M059J (cell line): ENCODE measurements around the gene SGCD. TPM values are rescaled to one million over a fixed set of nuclear protein-coding genes. Genes with fewer than 3 reads are reported as not detected.

Experiments
- DNase-seq: peaks from one replicate; pipeline ENCODE4 v3.0.0-alpha.2; 2012; ENCODE audit warnings: low read depth
- total RNA-seq: library from RNA; depleted of rRNA; stranded (reverse); fragments of >200 nt; shearing (Covaris generic); gene quantifications from 2 replicates; pipeline ENCODE4 v1.2.3, GENCODE V29; 2014

SGCD gene
- total RNA-seq, 1 experiment from 2014 or later = 1.7 TPM

DNA sequence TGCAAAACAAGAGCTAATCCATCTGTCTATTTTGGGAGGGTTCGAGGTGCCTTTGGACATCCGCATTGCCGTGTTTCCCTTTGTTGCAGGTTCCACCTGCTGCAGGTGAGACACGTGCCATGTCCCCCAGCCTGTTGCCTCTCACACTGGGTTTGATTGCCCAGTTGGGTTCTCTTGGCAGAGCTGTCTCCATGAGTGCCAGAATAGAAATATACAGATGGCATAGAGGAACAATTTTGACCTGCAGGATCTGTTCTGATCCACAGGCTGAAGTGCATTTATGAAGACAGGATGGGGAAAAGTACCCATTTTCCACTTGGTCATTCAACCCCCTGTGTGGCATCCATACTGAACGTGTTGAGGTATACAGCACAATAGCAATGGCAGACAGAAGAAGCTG lies 178.1 kb downstream of the SGCD start:
- DNase-seq = no peak

DNA sequence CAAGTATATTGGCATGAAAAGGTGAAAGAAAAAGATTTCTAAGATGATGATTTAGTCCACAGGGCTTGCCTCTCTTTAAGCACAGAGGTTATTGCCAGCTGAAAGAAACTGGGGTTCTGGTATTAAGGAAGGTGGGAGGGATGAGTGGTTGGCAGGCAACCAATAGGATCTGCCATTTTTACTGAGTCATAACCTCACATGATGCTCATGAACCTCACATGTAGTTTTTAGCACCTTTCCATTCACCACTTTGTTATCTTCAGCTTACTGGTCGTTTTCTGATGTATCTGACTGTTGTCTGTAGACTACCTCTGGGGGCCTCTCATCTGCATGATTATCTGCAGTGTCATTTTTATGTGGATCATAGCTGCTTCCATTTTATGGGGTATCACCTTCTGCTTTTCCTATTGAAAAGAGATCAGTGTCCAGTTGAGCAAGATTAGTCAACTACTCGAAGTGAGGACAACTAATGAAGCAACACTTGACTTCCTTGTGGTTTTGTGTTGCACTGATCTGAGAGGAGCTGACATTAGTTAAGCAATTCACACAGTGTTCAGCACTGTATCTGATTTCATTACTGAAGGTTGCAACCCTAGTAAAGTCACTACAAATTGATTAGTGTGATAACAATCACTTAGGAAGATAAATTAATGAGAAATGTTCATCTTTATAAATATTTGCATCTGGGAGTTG lies 186.3 kb downstream of the SGCD start:
- no peak for DNase-seq

DNA sequence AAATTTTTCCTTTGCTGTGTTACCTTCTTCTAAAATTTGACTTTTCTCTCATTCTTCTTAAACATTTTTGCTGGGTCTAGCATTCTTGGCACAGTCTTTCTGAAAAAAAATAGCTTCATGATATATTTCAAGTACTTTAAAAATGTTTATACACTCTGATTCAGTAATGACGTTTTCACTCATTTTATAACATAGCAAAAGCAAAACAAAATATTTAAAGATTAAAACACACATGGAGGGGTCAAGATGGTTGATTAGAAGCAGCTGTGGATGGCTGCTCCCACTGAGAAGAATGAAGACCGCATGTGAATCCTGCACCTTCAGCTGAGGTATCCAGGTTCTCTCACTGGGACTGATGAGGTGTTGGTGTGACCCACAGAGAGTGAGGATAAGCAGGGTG lies 188.2 kb downstream of the SGCD start:
- DNase-seq = no peak

DNA sequence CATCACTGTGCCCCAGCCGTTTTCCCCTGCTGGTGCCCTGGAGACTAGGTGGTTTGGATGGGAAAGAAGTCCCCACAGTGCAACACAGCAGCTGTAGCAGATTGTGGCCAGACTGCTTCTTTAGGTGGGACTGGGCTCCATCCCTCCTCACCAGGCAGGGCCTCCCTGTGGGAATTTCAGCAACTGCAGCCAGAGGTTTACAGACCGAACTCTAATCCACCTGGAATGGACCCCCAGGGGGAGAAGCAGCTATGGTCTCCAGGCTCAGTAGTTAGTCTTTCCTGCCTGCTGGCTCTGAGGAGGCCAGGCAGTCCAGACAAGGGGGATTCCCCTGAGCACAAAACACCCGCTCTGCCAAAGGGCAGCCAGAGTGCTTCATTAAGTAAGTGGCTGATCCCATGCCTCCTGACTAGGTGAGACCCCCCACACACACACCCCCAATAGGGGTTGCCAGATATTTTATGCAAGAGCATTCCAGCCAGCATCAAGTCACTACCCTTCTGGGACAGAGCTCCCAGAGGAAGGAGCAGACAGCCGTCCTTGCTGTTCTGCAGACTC lies 188.9 kb downstream of the SGCD start:
- DNase-seq = no peak

DNA sequence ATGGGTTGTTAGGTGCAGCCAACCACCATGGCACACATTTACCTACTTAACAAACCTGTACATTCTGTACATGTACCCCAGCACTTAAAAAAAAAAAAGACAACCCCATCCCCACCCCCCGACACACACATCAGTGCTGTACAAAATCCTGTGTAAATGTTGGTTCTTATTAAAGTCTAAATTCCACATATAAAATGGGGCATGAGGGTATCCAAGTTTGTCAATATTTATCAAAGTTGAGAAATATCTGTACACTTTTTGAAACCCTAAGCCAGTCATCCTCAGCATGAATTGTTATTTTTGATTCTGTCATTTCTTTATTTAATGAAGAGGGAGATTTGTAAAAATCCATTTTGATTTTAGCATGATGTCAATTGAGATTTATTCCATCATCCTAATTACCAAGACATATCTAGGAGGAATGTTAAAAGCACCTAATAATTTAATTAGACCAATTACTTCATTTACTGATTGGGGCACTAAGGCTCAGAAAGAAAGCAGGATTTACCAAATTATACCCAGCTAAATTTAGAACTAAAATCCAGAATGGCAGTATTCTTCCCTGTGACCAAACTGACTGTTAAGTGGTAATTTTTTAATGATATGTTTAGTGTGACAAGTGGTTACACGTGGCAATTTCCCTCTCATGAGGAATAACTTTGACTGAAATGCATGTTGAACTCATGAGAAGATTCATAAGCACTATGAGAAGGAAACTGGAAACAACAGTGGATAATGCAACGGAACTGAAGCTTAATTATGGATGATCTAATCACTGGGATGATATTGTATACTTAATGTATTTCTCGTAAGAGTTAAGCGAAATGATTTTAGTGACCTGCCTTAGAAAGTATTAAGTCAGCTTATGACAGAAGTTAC lies 195.9 kb downstream of the SGCD start:
- DNase-seq = no peak

DNA sequence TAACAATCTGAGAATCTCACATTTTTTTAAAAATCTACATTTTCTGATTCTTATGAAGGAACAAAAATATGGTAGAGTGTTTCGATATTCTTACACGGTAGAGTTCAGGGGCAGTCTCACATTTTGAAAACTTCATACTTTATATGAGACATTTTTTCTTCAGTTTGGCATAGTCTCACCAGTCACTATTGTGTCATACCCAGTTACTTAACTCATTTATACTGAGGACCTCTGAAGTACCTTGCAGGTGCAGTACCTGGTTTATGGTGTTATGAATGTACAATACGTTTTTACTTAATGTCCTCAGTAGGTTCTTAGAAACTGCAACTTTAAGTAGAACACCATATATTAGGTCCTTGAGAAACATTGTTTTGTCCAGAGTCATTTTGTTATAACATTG lies 196.6 kb downstream of the SGCD start:
- DNase-seq = no peak

DNA sequence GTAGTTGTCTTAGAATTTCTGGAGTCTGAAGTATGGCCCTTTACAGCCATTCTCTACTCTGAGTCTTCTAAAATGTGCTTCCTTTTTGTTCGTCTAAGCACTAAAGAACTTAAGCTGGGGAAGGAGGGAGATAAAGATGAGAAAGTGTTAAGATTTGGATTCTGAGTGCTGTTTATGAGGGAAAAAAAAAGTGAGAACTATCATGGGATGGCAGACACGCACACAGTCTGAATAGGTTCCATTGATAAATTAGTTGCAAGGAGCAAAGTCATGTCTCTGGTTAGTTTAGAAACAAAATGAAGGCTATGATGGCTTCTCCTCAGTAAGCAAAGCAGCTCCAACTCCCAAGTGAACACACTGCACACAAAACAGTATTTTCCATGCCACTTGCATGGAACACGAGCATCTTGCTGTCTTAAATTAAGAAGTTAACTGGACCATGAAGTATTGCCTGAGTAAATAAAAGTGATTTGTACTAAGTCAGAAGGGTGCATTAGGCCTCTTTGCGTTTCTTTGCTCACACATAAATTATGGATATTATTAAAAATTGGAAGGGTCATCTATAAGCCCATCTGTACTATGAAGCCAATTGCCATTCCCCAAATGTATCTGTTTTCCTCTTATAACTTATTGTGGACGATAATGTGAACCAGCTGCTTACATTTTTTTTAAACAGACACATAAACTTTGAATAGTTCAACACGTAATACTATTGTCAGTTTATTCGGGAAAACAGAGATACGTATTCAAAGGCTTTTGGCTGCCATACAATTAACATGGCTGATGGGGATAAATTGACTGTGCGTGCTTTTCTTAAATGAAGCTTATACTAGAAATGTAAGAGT lies 199.3 kb downstream of the SGCD start:
- DNase-seq = no peak

DNA sequence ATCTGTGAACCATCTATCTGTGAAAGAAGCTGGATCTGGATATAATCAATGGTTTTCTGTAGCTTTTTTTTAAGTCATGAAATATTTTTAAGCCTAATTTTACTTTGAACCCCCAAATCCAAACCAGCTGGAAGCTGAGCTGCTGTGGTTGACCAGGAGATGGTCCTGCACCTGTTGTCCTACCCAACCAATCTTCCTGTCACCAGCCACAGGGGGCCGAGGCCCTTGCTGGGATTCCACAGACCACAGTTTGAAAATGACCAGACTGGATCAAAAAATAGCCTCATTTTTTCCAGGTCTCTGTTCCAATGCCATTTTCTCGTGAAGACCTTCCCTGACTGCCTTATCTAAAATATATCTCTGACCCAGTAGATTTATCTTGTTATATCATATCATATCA lies 200.6 kb downstream of the SGCD start:
- no peak for DNase-seq

DNA sequence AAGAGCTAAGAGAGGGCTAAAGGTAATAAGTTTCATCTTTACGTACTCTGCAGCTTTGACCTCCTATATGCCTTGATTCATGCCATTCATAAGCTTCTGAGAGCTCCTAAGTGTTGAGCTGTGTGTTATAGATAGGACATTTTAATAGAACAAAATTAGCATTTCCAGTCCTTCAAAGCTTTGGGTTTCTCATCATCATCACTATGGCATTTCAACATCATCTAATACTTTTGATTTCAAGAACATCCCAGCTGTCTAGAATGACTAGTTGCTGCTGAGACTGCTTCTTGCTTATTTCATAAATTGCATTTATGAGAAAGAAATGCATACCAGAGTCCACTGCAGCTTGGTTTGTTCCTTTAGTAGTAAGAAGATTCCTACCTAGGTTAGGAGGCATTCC lies 201.7 kb downstream of the SGCD start:
- DNase-seq = no peak

DNA sequence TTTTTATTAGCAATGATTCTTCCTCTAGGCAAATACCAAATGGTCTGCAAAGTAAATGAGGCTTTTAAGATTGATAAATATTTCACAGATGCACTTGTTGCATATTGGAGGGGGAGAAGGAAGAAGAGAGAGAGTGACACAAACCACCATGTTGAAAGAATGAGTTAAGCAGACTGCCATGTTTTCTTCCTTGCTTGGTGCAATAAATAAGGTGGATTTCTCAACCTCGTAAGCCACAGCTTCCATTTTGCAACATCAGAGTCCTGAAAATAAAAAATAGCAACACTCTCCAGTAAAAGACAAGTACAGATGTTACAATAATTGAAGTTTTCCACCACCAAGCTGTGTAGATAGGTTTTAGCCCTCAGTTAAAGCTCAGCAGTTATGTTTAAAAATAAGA lies 202.9 kb downstream of the SGCD start:
- no peak for DNase-seq

DNA sequence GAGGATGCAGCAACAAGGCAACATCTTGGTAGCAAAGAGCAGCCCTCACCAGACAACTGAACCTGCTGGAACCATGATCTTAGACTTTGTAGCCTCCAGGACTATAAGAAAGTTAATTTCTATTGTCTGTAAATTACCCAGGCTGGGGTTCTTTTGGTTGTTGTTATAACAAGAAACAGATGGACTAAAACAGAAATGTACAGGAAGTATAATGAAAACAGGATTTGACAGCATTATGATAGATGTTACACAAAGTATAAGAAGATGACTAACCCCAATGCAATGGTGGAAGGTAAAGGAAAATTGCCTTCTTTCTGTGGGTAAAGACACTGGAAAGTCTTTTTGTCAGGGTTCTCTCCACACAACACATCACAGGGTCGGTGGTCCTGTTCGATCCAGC lies 204.2 kb downstream of the SGCD start:
- no peak for DNase-seq

DNA sequence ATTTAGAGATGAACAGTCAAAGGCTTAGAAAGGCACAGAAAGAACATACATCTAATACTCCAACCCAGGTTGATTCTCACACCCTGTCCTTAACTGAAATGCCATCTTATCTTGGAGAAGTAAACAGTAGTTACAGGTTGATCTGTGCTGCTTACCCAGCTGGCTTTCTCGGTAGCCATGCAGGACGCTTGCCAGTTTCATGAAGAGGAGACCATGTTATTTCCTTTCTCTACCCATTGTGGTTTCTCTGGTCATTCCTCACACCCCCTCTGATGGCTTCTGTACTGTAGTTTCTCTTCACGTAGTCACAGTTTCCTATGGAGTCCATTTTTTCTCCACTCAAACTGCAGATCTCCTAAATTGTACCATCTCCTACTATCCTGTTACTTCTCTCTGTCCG lies 206.0 kb downstream of the SGCD start:
- peak; percentile 1 for DNase-seq

DNA sequence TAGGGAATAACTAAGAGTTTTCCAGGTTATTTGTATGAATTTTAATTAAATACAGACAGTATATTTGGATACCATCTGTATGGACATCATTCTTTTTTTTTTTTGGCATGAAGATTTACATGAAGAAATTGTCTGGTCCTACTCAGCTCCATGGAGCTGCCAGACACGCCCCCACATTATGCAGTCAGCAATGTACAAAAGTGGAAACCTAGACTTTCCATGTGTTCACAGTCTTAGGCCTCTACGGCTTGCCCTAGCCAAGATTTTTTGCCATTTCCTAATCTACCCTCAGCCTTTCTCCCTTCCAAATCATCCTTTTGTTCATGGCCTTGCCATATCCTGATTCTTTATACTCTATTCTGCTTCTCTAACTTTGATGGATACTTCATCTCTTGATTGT lies 207.1 kb downstream of the SGCD start:
- no peak for DNase-seq

DNA sequence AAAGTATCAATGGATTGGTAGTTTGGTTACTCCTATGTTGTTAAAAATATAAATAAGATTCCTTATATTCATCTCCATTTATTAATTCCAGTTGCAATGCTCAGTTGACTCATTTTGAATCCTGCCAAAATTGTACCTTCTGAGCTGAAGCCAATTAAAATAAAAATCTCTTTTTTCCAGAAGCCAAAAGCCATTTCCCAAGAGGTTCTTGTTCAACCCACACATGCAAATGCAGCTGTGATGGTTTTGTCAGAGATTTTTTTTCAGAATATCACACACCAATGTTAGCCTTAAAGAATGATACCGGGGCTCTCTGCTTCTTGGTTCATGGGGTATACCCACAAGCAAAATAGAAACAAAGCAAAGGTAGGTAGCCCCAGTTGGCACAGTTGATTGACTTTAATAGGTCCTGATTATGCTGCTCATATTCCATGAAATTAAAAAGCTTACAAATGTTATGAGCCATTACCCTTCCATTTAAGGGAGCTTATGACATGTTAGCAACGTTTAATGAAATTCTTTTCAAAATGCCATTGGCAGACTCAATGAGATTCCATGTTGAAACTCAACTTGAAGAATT lies 208.0 kb downstream of the SGCD start:
- no peak for DNase-seq

DNA sequence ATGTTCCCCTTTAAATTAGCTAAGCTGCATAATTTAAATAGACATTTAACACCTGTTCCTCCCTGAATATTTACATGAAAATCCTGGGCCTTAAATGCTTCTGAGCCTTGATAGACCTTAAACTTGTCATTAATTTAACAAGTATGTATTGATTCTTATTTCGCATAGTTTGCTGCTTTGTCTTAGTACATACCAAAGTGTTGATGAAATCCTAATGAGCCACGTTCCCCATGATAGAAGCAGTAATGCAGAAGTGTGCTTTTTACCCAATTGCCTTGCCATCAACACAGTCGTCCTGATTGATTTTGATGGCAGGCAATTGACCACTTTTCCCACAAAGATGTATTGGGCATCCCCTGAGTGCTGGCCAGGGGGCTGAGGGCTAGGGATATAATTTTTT lies 213.5 kb downstream of the SGCD start:
- no peak for DNase-seq

DNA sequence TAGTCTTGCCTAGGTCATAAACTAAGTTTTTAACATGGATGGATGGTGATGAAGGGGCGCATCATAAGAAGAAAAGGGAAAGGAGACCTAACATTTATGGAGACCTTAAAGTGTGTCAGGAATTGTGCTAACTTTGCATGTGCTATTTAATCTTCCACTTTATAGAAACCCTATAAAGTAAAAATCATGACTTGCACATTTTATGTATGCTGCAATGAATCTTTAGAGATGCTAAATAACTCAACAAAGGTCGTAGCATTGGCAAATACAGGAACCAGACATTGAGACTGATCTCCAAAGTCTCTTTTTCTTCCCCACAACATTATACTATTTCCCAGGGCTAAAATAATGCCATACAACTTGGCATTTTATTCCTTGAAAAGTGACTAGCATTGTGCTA lies 214.6 kb downstream of the SGCD start:
- no peak for DNase-seq

DNA sequence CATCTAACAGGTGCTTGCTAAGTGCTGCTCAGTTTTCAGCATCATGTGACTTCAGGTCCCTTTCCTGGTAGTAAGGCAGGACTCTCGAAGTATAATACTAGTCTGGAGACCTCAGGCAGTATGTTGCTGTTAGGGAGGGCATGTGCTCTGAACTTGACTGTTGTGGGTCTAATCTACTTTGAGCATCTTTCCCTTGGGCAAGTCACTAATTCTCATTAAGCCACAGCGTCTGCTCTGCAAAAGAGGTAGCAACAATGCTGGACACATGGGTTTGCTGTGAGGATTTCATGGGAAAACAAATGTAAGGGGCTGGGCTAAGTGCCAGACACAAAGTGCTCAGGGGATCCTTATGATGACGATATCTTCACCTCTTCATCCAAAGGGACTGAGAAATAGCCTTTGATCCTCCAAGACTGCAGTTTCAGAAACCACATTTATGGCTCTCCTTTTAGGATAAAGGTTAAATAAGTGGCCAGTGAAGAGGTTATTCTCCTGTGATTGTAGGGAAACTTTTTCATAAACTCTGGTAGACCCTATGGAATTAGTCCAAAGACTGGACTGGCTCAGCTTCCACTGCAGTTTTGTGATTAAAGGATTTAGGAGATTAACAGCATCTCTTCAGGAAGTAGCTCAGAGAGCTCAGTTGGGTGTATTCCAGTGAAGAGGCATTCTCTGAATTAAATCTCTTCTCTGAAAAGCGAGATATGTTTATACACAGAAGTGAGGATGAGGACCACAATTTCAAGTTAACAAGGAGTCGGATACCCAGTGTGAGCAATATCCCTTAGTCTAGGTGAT lies 216.6 kb downstream of the SGCD start:
- DNase-seq = no peak

DNA sequence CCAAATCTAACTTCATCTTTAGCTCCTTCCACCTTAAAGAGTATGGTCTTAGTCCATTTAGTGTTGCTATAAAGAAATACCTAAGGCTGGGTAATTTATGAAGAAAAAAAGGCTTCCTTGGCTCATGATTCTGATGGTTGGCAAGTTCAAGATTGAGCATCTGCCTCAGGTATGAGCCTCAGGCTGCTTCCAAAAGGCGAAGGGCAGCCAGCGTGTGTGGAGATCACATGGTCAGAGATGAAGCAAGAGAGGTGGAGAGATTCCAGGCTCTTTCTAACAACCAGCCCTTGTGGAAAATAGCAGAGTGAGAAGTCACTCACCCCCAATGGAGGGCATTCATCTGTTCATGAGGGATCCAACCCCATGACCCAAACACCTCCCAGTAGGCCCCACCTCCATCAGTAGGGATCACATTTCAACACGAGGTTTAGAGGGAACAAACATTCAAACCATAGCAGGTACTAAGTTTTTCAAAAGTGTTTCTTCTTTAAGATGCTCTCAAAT lies 225.9 kb downstream of the SGCD start:
- DNase-seq = no peak

DNA sequence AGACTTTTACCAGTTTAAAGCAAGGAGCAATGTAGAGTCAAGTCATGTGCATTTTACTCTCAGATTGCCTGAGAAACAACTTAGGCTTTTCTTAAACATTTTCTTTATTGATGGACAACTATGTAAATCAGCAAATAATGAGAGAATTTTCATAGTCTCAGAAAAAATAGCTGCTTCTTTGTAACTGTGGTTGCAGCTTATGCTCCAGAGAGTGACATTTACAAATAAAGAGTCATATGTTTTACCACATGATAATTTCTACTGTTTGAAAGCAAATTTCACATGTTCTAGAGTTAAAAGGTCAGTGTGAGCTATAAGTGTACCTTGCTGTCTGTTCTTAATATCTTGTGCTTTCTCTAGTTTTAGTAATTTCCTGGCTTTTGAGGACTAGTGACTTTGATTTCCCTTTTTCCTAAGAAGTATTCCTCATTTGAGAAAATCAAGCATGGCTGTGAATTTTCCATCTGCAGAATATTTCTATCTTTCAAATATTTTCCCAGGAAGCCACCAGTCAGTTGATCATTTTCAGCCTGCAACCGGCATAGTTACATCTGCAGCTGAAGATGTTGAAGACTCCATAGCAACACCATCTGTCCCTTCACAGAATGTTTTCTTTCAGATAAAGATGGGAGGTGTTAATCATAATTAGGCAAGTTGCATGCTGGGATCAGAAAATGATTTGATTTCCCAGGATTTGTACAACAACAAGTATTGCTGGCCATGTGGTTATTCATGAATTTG lies 229.9 kb downstream of the SGCD start:
- DNase-seq = no peak

DNA sequence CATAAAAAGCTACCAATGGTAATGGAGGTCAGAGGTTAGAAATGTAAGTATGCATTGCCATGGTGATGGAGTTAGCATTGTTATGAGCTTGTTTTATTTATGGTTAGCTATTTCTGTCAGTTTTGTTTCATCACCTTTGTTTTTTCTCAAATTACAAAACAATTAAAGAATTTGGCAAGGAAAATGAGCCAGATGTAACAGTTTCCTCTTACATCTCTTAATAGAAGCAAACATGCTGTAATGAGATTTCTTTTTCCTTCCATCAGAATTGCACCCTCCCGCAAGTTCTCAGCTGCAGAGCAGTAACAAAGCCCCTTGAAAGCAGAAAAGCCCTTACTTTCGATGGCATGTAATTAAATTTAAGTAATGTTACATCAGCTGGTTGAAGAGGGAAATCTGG lies 233.0 kb downstream of the SGCD start:
- DNase-seq = no peak
